GM12874 (cell line): ENCODE results near the gene SHISAL1.

ENCODE experiments used
- TF ChIP-seq, protein P1 (sequence below): IDR thresholded peaks from 2 replicates; pipeline ENCODE4 v1.5.1; 2011; ENCODE audit warnings: low read depth, mild to moderate bottlenecking, control low read depth, low read length, moderate library complexity; ENCODE audit not compliant: insufficient read depth

The SHISAL1 gene

DNA sequence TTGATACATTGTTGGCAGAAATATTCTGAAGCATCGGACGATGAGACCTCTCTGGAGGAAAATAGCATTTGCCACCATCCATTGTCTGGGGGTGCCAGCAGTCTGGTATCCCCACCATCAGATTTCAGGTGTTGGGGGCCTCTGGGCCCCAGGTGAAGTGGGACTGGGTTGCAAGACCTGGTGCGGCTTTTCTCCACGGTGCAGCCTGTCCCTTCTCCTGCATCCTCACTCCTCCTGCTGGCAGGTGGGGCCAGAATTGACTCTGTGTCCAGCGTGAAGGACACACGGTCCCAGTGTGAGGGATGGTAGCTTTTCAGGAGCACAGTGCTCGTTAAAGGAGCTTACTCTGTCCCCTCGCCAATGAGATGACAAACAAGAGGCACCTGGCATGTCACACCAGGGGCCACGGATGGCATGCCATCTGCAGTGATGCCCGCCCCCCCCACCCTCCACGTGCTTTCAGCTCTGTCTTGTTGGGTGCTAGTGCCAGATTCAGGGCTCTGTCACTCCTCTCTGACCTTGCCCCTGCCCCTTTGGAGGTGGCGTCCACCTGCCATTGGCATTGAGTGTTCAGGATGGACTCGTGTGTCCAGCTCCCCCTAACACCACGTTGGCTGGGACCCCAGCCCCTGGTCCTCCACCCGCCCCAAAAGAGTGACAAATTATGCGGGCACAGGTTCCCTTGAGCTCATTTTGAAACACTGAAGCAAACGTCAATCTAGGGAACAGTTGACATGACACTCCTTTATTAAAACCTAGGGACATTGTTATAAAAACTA is 69.6 kb downstream of the SHISAL1 start:
- TF ChIP-seq, protein P1, sequence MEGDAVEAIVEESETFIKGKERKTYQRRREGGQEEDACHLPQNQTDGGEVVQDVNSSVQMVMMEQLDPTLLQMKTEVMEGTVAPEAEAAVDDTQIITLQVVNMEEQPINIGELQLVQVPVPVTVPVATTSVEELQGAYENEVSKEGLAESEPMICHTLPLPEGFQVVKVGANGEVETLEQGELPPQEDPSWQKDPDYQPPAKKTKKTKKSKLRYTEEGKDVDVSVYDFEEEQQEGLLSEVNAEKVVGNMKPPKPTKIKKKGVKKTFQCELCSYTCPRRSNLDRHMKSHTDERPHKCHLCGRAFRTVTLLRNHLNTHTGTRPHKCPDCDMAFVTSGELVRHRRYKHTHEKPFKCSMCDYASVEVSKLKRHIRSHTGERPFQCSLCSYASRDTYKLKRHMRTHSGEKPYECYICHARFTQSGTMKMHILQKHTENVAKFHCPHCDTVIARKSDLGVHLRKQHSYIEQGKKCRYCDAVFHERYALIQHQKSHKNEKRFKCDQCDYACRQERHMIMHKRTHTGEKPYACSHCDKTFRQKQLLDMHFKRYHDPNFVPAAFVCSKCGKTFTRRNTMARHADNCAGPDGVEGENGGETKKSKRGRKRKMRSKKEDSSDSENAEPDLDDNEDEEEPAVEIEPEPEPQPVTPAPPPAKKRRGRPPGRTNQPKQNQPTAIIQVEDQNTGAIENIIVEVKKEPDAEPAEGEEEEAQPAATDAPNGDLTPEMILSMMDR, result no peak

DNA sequence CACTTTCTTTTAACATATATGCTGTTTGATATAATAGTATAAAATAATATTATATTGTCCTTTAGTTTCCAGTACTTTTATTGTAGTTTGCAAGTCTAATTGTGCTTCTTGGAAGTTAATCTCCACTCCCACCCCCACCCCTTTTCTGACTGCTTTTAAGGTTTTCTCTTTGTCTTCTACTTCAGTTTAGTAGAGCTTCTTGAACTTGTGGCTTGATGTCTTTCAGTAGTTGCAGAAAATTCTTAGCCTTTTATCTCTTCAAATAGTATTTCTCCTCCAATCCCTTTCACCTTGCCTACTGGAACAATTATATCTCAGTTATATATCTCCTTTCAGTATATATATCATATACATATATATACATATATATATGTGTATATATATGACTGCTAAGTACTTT is 75.5 kb downstream of the SHISAL1 start:
- TF ChIP-seq, protein P1, result no peak

DNA sequence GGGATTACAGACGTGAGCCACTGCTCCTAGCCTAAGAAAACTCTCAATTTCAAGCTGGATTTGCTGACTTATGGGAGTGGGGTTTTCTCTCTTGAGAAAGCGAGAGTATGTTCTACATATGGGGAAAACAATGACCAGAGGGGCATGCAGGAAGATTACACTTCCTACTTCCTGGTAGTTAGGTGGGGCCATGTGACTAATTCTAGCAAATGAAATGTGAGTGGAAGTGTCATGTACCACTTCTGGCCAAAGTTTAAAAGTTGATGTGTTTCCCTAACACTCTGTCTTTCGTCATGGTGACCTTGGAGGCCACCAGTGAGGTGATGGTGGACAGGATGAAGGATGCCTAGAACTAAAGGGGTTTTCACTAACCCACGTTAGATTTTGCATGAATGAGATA is 81.5 kb downstream of the SHISAL1 start:
- TF ChIP-seq, protein P1, result no peak

- TF ChIP-seq, protein P1, result no peak
Observed at GRCh38 chr22:44229809-44230208, 82.9 kb downstream of the SHISAL1 start.

GRCh38 chr22:44229331-44229730 is 83.4 kb downstream of the SHISAL1 start:
- TF ChIP-seq, protein P1, result no peak

- TF ChIP-seq, protein P1, result no peak
Observed at GRCh38 chr22:44225812-44226211, 86.9 kb downstream of the SHISAL1 start.

GRCh38 chr22:44225091-44225689 is 87.6 kb downstream of the SHISAL1 start:
- TF ChIP-seq, protein P1, result no peak
